ENCODE data around the gene KRT74. TPM values are rescaled to one million over a fixed set of nuclear protein-coding genes. Genes with fewer than 3 reads are reported as not detected.

KRT74 gene
- total RNA-seq, 1 experiment from 2014 or later, result not detected

DNA sequence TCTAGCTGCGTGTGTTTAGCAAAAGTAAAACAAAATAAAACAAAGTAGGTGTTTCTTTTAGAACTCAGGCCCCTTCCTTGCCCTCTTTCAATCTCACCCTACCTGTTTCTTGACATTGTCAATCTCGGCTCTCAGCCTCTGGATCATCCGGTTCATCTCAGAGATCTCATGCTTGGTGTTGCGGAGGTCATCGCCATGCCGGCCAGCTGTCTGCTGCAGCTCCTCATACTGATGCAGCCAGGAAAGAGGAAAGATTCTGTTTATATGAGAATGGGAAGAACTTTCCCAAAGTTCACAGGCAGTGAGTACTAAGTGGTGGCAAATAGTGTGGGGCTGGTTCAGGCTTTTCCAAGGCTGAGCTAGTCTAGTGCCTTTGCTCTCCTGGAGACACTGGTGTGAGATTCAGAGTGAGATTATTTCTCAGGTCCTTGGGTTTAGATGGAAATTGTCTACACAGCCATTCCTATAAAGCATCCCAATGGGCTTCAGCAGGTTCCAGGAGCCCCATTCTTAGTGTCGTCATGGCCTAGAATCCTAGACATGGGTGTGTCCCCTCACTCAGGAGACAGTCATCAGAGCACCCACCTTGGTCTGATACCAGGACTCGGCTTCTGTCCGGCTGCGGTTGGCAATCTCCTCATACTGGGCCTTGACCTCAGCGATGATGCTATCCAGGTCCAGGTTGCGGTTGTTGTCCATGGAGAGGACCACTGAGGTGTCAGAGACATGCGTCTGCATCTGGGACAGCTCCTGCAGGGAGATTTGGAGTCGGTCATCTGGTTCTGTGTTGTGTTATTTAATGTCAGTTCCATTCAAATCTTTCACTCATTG is 56.4 kb downstream of the KRT74 start:
- CTCF ChIA-PET, result no interaction called here

DNA sequence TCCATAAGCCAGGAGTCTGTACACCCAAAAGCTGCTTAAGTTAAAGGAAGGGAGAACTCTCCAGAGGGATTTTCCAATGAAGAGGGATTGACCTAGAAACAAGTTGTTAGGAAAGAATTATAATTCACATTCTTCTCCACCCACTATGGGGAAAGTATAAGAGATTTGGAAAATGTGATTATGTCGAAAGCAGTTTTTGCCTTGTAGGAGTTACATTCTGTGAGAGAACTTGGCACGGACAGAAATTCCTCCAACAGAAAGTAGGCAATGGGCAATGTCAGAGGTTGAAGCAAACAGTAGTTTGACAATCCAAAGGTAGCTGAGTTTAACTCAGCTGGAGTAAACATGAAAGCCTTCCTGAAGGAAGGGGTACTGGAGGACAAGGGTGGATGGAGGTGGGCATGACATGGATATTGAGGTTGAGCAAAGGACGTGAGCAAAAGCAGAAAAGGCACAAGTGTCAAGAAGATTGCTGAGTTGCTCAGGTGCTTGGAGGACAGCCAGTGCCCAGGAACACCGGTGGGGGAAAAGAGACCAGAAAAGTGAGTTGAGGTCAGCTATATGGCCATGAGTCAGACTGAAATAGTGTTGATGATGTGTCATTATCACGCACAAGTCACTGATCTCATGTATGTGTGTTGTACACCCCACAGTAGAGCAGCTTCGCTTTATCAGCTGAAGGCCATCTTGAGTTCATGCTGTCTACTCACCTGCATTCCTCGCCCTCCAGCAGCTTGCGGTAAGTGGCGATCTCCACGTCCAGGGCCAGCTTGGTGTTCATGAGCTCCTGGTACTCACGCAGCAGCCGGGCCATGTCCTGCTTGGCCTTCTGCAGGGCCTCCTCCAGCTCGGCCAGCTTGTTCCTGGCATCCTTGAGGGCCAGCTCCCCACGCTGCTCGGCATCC is 57.5 kb downstream of the KRT74 start:
- TF ChIP-seq, protein P1, sequence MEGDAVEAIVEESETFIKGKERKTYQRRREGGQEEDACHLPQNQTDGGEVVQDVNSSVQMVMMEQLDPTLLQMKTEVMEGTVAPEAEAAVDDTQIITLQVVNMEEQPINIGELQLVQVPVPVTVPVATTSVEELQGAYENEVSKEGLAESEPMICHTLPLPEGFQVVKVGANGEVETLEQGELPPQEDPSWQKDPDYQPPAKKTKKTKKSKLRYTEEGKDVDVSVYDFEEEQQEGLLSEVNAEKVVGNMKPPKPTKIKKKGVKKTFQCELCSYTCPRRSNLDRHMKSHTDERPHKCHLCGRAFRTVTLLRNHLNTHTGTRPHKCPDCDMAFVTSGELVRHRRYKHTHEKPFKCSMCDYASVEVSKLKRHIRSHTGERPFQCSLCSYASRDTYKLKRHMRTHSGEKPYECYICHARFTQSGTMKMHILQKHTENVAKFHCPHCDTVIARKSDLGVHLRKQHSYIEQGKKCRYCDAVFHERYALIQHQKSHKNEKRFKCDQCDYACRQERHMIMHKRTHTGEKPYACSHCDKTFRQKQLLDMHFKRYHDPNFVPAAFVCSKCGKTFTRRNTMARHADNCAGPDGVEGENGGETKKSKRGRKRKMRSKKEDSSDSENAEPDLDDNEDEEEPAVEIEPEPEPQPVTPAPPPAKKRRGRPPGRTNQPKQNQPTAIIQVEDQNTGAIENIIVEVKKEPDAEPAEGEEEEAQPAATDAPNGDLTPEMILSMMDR (IDR thresholded peaks at IDR 0.05; ENCODE audit: insufficient read depth in 1 of 2, low read depth in 1 of 2, low read length in 1 of 2, severe bottlenecking in 1 of 2, unreplicated experiment in 1 of 2), result no peak
- Mint-ChIP-seq H3K4me1 (ENCODE audit: low read depth, unreplicated experiment) (no peaks in the 10 kb centered on the region), H3K27ac (ENCODE audit: unreplicated experiment) (no peak overlapping the region), H3K27me3 (ENCODE audit: insufficient read depth, unreplicated experiment) (no peaks in the 10 kb centered on the region), H3K4me3 (ENCODE audit: unreplicated experiment) (no peak overlapping the region), H3K36me3 (ENCODE audit: insufficient read depth, unreplicated experiment) (no peaks in the 10 kb centered on the region), H3K9me3 (ENCODE audit: unreplicated experiment) (peaks cover 7% of the 10 kb centered on the region)
- ChIA-PET CTCF (no interaction called here), POLR2A (no interaction called here)
- Histone ChIP-seq H3K4me1 (peaks cover 5% of the 10 kb centered on the region), H3K27me3 (replicated peaks; ENCODE audit: control insufficient read depth, insufficient read depth, low read length) (no peaks in the 10 kb centered on the region), H3K4me3 (ENCODE audit: low read depth, low read length) (no peak overlapping the region), H3K36me3 (ENCODE audit: control insufficient read depth, insufficient read depth, low read length) (no peaks in the 10 kb centered on the region), H3K9me3 (no peaks in the 10 kb centered on the region)
- intact Hi-C loops (cut with micrococcal nuclease; ENCODE audit: unreplicated experiment), result no loop called here
- no TSS peak for BruUV-seq (replicated peaks)
- no peak for DNase-seq

More for the DNA sequence above, 56.4 kb downstream of the KRT74 start:
- H3K9me3 ChIP-seq, result no peaks in the 10 kb centered on the region
- H3K9me3 Mint-ChIP-seq (ENCODE audit: unreplicated experiment), result no peaks in the 10 kb centered on the region
- no peaks in the 10 kb centered on the region for H3K4me1 Mint-ChIP-seq (ENCODE audit: low read depth, unreplicated experiment)
- no peaks in the 10 kb centered on the region for H3K36me3 ChIP-seq (ENCODE audit: control insufficient read depth, insufficient read depth, low read length)
- no peak for DNase-seq
- H3K4me3 Mint-ChIP-seq (ENCODE audit: unreplicated experiment), result no peak overlapping the region
- intact Hi-C loops (cut with micrococcal nuclease; ENCODE audit: unreplicated experiment), result no loop called here
- BruUV-seq (replicated peaks), result no TSS peak
- H3K27me3 Mint-ChIP-seq (ENCODE audit: insufficient read depth, unreplicated experiment), result no peaks in the 10 kb centered on the region
- POLR2A ChIA-PET, result no interaction called here
- H3K27me3 ChIP-seq (replicated peaks; ENCODE audit: control insufficient read depth, insufficient read depth, low read length), result no peaks in the 10 kb centered on the region
- no peaks in the 10 kb centered on the region for H3K36me3 Mint-ChIP-seq (ENCODE audit: insufficient read depth, unreplicated experiment)
- peaks cover 11% of the 10 kb centered on the region for H3K4me1 ChIP-seq
- TF ChIP-seq, protein P1 (IDR thresholded peaks at IDR 0.05; ENCODE audit: insufficient read depth in 1 of 2, low read depth in 1 of 2, low read length in 1 of 2, severe bottlenecking in 1 of 2, unreplicated experiment in 1 of 2), result no peak
- H3K27ac Mint-ChIP-seq (ENCODE audit: unreplicated experiment), result peak overlapping the region; percentile 40
- no peak overlapping the region for H3K4me3 ChIP-seq (ENCODE audit: low read depth, low read length)

Other genes with a start within 250 kb of the KRT74 start
- not detected in 2 replicates for gene KRT85, start 206.4 kb downstream of the KRT74 start, total RNA-seq (2022)
- not detected in 2 replicates for gene KRT84, start 188.2 kb downstream of the KRT74 start, total RNA-seq (2022)
- gene KRT82, start 167.5 kb downstream of the KRT74 start, total RNA-seq (2022), result not detected in 2 replicates
- gene KRT75, start 139.5 kb downstream of the KRT74 start, total RNA-seq (2022), result not detected in 2 replicates
- gene KRT6B, start 121.7 kb downstream of the KRT74 start, total RNA-seq (2022), result not detected in 2 replicates
- not detected in 2 replicates for gene KRT6C, start 100.0 kb downstream of the KRT74 start, total RNA-seq (2022)
- 0.14 TPM in 1 of 2 replicates, not detected in the other for gene KRT6A, start 80.6 kb downstream of the KRT74 start, total RNA-seq (2022)
- 0.50 and 0.91 TPM in 2 replicates for gene KRT5, start 53.4 kb downstream of the KRT74 start, total RNA-seq (2022)
- 1.2 and 1.5 TPM in 2 replicates for gene KRT71, start 20.7 kb downstream of the KRT74 start, total RNA-seq (2022)
- not detected in 2 replicates for gene KRT72, start 27.6 kb upstream of the KRT74 start, total RNA-seq (2022)
- not detected in 2 replicates for gene KRT73, start 44.7 kb upstream of the KRT74 start, total RNA-seq (2022)
- gene KRT2, start 78.4 kb upstream of the KRT74 start, total RNA-seq (2022), result not detected in 2 replicates
- gene KRT1, start 106.6 kb upstream of the KRT74 start, total RNA-seq (2022), result 0.20 TPM in 1 of 2 replicates, not detected in the other
- not detected in 2 replicates for gene KRT77, start 129.7 kb upstream of the KRT74 start, total RNA-seq (2022)
- not detected in 2 replicates for gene KRT76, start 203.5 kb upstream of the KRT74 start, total RNA-seq (2022)
- gene KRT3, start 222.3 kb upstream of the KRT74 start, total RNA-seq (2022), result not detected in 2 replicates
- gene KRT4, start 240.3 kb upstream of the KRT74 start, total RNA-seq (2022), result 3.4 and 5.2 TPM in 2 replicates

All from Caco-2 (cell line).